Neural cell (in vitro differentiated cells): ENCODE results near the gene F8A1. TPM values are rescaled to one million over a fixed set of nuclear protein-coding genes. Genes with fewer than 3 reads are reported as not detected.
A peak's percentile ranks its signal among the peaks of the same experiment; 100 is the strongest.
"Not testable (repeated sequence)": the region's sequence is repeated elsewhere in the genome, so short reads cannot be mapped to it uniquely, and the experiment has no call there.

ENCODE experiments used
- H2AFZ ChIP-seq: fragments of 200-600, 300-800 bp; sonication (generic), shearing (Covaris generic); 2 replicates; pipeline ENCODE4 v1.6.0; 2014; ENCODE audit warnings: low read depth, mild to moderate bottlenecking, antibody characterized with exemption, low read length, moderate library complexity
- H3F3A ChIP-seq: fragments of 200-600 bp; shearing (Covaris generic); 2 replicates; pipeline ENCODE4 v1.6.1; 2016; ENCODE audit warnings: mild to moderate bottlenecking, moderate library complexity, mixed read lengths, antibody characterized with exemption, low read length; ENCODE audit not compliant: insufficient read depth, poor library complexity, severe bottlenecking
- H3K27ac ChIP-seq: fragments of 200-600, 300-800 bp; sonication (generic), shearing (Covaris generic); 2 replicates; pipeline ENCODE4 v1.5.1; 2014; ENCODE audit warnings: mild to moderate bottlenecking, low read length, moderate library complexity
- H3K27me3 ChIP-seq: fragments of 300-800, 200-600 bp; sonication (generic), shearing (Covaris generic); 2 replicates; pipeline ENCODE4 v1.6.0; 2014; ENCODE audit warnings: mild to moderate bottlenecking, low read depth, low read length, moderate library complexity; ENCODE audit not compliant: insufficient read depth
- H3K36me3 ChIP-seq: fragments of 300-800, 200-600 bp; sonication (generic), shearing (Covaris generic); 2 replicates; pipeline ENCODE4 v1.5.1; 2014; ENCODE audit warnings: mild to moderate bottlenecking, antibody characterized with exemption, low read length, moderate library complexity; ENCODE audit not compliant: insufficient read depth
- H3K4me2 ChIP-seq: fragments of 300-800, 200-600 bp; sonication (generic), shearing (Covaris generic); 2 replicates; pipeline ENCODE4 v1.6.0; 2014; ENCODE audit warnings: mild to moderate bottlenecking, low read length
- H3K4me3 ChIP-seq: fragments of 300-800, 200-600 bp; sonication (generic), shearing (Covaris generic); 2 replicates; pipeline ENCODE4 v1.5.1; 2014; ENCODE audit warnings: mild to moderate bottlenecking, low read length, moderate library complexity
- H3K79me2 ChIP-seq: fragments of 200-600 bp; shearing (Covaris generic); replicated peaks from 2 replicates; pipeline ENCODE4 v1.6.0; 2014; ENCODE audit warnings: mild to moderate bottlenecking, low read length, moderate library complexity; ENCODE audit not compliant: insufficient read depth
- H3K9ac ChIP-seq: fragments of 300-800, 200-600 bp; sonication (generic), shearing (Covaris generic); 2 replicates; pipeline ENCODE4 v1.6.1; 2016; ENCODE audit warnings: mild to moderate bottlenecking, low read length, mixed read lengths
- H3K9me2 ChIP-seq: fragments of 200-600 bp; shearing (Covaris generic); 2 replicates; pipeline ENCODE4 v1.6.1; 2016; ENCODE audit warnings: mild to moderate bottlenecking, low read length, mixed read lengths; ENCODE audit not compliant: insufficient read depth
- H3K9me3 ChIP-seq: fragments of 200-600, 300-800 bp; sonication (generic), shearing (Covaris generic); 2 replicates; pipeline ENCODE4 v1.6.1; 2016; ENCODE audit warnings: mild to moderate bottlenecking, mixed run types, low read length, moderate library complexity, mixed read lengths
- H4K20me1 ChIP-seq: fragments of 200-600 bp; shearing (Covaris generic); 2 replicates; pipeline ENCODE4 v1.6.1; 2016; ENCODE audit warnings: mild to moderate bottlenecking, mixed run types; ENCODE audit not compliant: insufficient read depth
- EP300 ChIP-seq: fragments of 450-650 bp; conservative IDR thresholded peaks from 2 replicates; pipeline ENCODE4 v1.6.1; 2014; ENCODE audit warnings: antibody characterized with exemption, mild to moderate bottlenecking, moderate library complexity; ENCODE audit not compliant: poor library complexity, severe bottlenecking
- EZH2 ChIP-seq: fragments of 200-600, 300-800 bp; shearing (Covaris generic), sonication (generic); IDR thresholded peaks from 2 replicates; pipeline ENCODE4 v1.6.1; 2014; ENCODE audit warnings: antibody characterized with exemption, low read length, borderline replicate concordance, mild to moderate bottlenecking; ENCODE audit not compliant: insufficient read depth, poor library complexity, severe bottlenecking
- MXI1 ChIP-seq: fragments of 450-650 bp; conservative IDR thresholded peaks from 2 replicates; pipeline ENCODE4 v1.6.1; 2014; ENCODE audit warnings: antibody characterized with exemption, mild to moderate bottlenecking; ENCODE audit not compliant: poor library complexity, severe bottlenecking
- POLR2AphosphoS5 ChIP-seq: IDR thresholded peaks from 2 replicates; pipeline ENCODE4 v1.6.1; 2012
- RAD21 ChIP-seq: fragments of 450-650 bp; conservative IDR thresholded peaks from 2 replicates; pipeline ENCODE4 v1.6.1; 2014; ENCODE audit warnings: antibody characterized with exemption, mild to moderate bottlenecking, moderate library complexity
- SMC3 ChIP-seq: fragments of 450-650 bp; conservative IDR thresholded peaks from 2 replicates; pipeline ENCODE4 v1.6.1; 2014; ENCODE audit warnings: antibody characterized with exemption, mild to moderate bottlenecking, moderate library complexity; ENCODE audit not compliant: poor library complexity
- TAF1 ChIP-seq: IDR thresholded peaks from 2 replicates; pipeline ENCODE4 v1.6.1; 2012; ENCODE audit warnings: low read depth
- polyA plus RNA-seq: library from polyadenylated mRNA; depleted of rRNA; stranded (reverse); fragments of >200 nt; gene quantifications from 2 replicates; pipeline ENCODE4 v1.2.3, GENCODE V29; 2014
- TF ChIP-seq, protein P1 (sequence below): fragments of 450-650 bp; IDR thresholded peaks from 2 replicates; pipeline ENCODE4 v1.5.1; 2014; ENCODE audit warnings: antibody characterized with exemption, mild to moderate bottlenecking, moderate library complexity; ENCODE audit not compliant: poor library complexity, severe bottlenecking
- TF ChIP-seq, protein P2 (sequence below): IDR thresholded peaks from 2 replicates; pipeline ENCODE4 v1.6.1; 2012; ENCODE audit warnings: borderline replicate concordance

Gene F8A1
- polyA plus RNA-seq, 1 donor from 2014 or later = 1.8 TPM

DNA sequence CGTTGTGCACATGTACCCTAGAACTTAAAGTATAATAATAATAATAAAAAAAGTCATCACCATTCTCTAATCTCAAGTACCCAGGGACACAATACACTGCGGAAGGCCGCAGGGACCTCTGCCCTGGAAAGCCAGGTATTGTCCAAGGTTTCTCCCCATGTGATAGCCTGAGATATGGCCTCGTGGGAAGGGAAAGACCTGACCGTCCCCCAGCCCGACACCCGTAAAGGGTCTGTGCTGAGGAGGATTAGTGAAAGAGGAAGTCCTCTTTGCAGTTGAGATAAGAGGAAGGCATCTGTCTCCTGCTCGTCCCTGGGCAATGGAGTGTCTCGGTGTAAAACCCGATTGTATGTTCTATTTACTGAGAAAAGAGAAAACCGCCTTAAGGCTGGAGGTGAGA is 24.4 kb downstream of the F8A1 start:
- not testable (repeated sequence) for H2AFZ ChIP-seq, H4K20me1 ChIP-seq, H3K79me2 ChIP-seq, H3K4me3 ChIP-seq, H3K36me3 ChIP-seq, H3K27me3 ChIP-seq, H3K9ac ChIP-seq, H3K27ac ChIP-seq, H3K4me2 ChIP-seq, H3K9me2 ChIP-seq, H3K9me3 ChIP-seq, H3F3A ChIP-seq

DNA sequence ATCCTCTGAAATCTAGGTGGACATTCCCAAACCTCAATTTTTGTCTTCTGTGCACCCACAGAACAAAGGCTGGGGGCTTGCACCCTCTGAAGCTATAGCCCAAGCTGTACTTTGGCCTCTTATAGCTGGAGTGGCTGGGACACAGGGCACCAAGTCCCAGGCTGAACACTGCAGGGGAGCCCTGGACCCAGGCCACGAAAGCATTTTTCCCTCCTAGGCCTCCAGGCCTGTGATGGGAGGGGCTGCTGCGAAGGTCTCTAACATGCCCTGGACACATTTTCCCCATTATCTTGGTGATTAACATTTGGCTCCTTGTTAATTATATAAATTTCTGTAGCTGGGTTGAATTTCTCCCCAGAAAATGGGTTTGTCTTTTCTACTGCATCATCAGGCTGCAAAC is 27.9 kb downstream of the F8A1 start:
- Histone ChIP-seq H3K9me3 (no peaks in the 10 kb centered on the region), H3F3A (no peaks in the 10 kb centered on the region), H3K9me2 (no peaks in the 10 kb centered on the region), H3K79me2 (no peaks in the 10 kb centered on the region), H3K4me2 (no peak overlapping the region), H3K4me3 (no peak overlapping the region), H4K20me1 (no peaks in the 10 kb centered on the region), H3K27ac (no peak overlapping the region), H2AFZ (no peak overlapping the region), H3K36me3 (no peaks in the 10 kb centered on the region), H3K9ac (no peak overlapping the region), H3K27me3 (no peaks in the 10 kb centered on the region)
- TF ChIP-seq EZH2 (no peak), SMC3 (no peak), POLR2AphosphoS5 (no peak), RAD21 (no peak), EP300 (no peak), MXI1 (no peak), TAF1 (no peak)
- TF ChIP-seq, protein P1, sequence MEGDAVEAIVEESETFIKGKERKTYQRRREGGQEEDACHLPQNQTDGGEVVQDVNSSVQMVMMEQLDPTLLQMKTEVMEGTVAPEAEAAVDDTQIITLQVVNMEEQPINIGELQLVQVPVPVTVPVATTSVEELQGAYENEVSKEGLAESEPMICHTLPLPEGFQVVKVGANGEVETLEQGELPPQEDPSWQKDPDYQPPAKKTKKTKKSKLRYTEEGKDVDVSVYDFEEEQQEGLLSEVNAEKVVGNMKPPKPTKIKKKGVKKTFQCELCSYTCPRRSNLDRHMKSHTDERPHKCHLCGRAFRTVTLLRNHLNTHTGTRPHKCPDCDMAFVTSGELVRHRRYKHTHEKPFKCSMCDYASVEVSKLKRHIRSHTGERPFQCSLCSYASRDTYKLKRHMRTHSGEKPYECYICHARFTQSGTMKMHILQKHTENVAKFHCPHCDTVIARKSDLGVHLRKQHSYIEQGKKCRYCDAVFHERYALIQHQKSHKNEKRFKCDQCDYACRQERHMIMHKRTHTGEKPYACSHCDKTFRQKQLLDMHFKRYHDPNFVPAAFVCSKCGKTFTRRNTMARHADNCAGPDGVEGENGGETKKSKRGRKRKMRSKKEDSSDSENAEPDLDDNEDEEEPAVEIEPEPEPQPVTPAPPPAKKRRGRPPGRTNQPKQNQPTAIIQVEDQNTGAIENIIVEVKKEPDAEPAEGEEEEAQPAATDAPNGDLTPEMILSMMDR = no peak
- TF ChIP-seq, protein P2, sequence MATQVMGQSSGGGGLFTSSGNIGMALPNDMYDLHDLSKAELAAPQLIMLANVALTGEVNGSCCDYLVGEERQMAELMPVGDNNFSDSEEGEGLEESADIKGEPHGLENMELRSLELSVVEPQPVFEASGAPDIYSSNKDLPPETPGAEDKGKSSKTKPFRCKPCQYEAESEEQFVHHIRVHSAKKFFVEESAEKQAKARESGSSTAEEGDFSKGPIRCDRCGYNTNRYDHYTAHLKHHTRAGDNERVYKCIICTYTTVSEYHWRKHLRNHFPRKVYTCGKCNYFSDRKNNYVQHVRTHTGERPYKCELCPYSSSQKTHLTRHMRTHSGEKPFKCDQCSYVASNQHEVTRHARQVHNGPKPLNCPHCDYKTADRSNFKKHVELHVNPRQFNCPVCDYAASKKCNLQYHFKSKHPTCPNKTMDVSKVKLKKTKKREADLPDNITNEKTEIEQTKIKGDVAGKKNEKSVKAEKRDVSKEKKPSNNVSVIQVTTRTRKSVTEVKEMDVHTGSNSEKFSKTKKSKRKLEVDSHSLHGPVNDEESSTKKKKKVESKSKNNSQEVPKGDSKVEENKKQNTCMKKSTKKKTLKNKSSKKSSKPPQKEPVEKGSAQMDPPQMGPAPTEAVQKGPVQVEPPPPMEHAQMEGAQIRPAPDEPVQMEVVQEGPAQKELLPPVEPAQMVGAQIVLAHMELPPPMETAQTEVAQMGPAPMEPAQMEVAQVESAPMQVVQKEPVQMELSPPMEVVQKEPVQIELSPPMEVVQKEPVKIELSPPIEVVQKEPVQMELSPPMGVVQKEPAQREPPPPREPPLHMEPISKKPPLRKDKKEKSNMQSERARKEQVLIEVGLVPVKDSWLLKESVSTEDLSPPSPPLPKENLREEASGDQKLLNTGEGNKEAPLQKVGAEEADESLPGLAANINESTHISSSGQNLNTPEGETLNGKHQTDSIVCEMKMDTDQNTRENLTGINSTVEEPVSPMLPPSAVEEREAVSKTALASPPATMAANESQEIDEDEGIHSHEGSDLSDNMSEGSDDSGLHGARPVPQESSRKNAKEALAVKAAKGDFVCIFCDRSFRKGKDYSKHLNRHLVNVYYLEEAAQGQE = no peak

DNA sequence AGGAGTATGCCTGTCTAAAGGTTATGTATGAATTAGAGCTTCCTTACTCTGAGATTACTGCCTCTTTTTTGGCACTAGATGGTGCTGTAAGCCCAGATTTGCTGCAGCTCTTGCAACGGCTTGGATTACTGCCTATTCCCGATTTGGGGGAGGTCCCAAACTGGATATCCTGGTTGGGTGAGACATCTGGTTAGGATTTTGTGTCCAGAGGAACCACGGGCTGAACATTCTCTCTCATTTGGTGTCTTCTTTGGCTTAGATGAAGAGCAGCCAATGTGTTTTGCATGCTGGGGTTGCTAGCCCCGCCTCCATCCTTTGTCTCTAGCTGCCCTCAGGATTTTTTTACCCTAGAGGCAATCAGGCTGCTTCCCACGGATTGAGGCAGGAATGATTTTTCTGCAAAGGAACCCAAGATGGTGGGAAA is 31.9 kb downstream of the F8A1 start:
- no peaks in the 10 kb centered on the region for H3F3A ChIP-seq
- no peaks in the 10 kb centered on the region for H4K20me1 ChIP-seq
- peak overlapping the region; percentile 60 for H3K27ac ChIP-seq
- no peaks in the 10 kb centered on the region for H3K36me3 ChIP-seq
- H3K4me2 ChIP-seq = no peak overlapping the region
- peak overlapping the region; percentile 60 for H2AFZ ChIP-seq
- H3K9ac ChIP-seq = peak overlapping the region; percentile 31
- no peaks in the 10 kb centered on the region for H3K79me2 ChIP-seq
- peak overlapping the region; percentile 41 for H3K4me3 ChIP-seq
- no peaks in the 10 kb centered on the region for H3K27me3 ChIP-seq
- TF ChIP-seq, protein P2 = peak; percentile 65
- TF ChIP-seq RAD21 (peak; percentile 90), SMC3 (peak; percentile 86), MXI1 (no peak), EZH2 (no peak), TAF1 (no peak), EP300 (no peak), POLR2AphosphoS5 (no peak)
- TF ChIP-seq, protein P1 = peak; percentile 87
- no peaks in the 10 kb centered on the region for H3K9me2 ChIP-seq
- no peaks in the 10 kb centered on the region for H3K9me3 ChIP-seq
